Body of pancreas (tissue), 4 donors: ENCODE data around the gene WNT3.

Source experiments
- CTCF ChIP-seq, 7 experiments: fragments of 450-650 bp in 4 of 7; fragments of 200-600 bp in 3 of 7; sonication (generic) in 3 of 7; IDR thresholded peaks; one replicate each; pipeline ENCODE4 v1.5.1; 2016 to 2019; ENCODE audit warnings: antibody characterized with exemption in 7 of 7
- POLR2A ChIP-seq, 3 donors: fragments of 450-650 bp; IDR thresholded peaks; one replicate each; pipeline ENCODE4 v1.6.1; 2016; ENCODE audit warnings: antibody characterized with exemption in 3 of 3, mild to moderate bottlenecking in 2 of 3

DNA sequence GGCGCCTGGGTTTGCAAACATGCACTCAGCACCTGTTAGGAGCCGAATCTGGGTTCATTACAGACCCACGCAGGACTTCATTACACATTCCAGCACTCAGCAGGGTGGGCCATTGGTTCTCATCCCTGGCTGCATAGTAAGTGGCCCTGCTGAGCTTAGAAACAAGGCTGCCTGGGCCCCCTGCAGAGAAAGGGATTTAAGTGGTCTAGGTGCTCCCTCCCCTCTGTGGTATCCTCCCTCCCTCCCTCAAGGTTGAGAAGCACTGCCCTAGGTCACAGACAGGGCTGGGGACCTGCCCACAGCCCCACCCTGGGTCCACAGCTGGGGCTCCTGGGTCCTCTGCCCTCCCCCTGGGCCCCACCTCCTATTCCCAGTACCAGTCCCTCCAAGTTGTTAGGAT, 28.3 kb downstream of the WNT3 start:
- TF ChIP-seq CTCF (IDR thresholded peaks at IDR 0.05), result no peak
- no peak for TF ChIP-seq POLR2A (IDR thresholded peaks at IDR 0.05)
